ENCODE measurements around the gene USP12.

- TF ChIP-seq CTCF (conservative IDR thresholded peaks at IDR 0.05; ENCODE audit: low read length): no peak
- TF ChIP-seq EZH2phosphoT487 (IDR thresholded peaks at IDR 0.05; ENCODE audit: borderline replicate concordance, low read depth, low read length): no peak
Measured at GRCh38 chr13:27201661-27202060, 30.1 kb upstream of the USP12 start.
